ENCODE data around the gene ZDHHC5. TPM values are rescaled to one million over a fixed set of nuclear protein-coding genes. Genes with fewer than 3 reads are reported as not detected.
"Not testable (repeated sequence)": the region's sequence is repeated elsewhere in the genome, so short reads cannot be mapped to it uniquely, and the experiment has no call there.

Gene ZDHHC5
- total RNA-seq, 4 donors from 2014 or later, result 44.1 to 61.5 (median 50.7) TPM

- TF ChIP-seq, protein P1, sequence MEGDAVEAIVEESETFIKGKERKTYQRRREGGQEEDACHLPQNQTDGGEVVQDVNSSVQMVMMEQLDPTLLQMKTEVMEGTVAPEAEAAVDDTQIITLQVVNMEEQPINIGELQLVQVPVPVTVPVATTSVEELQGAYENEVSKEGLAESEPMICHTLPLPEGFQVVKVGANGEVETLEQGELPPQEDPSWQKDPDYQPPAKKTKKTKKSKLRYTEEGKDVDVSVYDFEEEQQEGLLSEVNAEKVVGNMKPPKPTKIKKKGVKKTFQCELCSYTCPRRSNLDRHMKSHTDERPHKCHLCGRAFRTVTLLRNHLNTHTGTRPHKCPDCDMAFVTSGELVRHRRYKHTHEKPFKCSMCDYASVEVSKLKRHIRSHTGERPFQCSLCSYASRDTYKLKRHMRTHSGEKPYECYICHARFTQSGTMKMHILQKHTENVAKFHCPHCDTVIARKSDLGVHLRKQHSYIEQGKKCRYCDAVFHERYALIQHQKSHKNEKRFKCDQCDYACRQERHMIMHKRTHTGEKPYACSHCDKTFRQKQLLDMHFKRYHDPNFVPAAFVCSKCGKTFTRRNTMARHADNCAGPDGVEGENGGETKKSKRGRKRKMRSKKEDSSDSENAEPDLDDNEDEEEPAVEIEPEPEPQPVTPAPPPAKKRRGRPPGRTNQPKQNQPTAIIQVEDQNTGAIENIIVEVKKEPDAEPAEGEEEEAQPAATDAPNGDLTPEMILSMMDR (IDR thresholded peaks at IDR 0.05), result no peak
- DNase-seq (ENCODE audit: low spot score), result no peak
- ATAC-seq (ENCODE audit: low FRiP score), result peak; percentile 19
These were observed 494 bp downstream of the ZDHHC5 start for GRCh38 chr11:57668434-57668782.

- DNase-seq (ENCODE audit: low spot score) (no peak), ATAC-seq (ENCODE audit: low FRiP score) (no peak)
- TF ChIP-seq, protein P1 (IDR thresholded peaks at IDR 0.05), result no peak
These were observed 6.3 kb downstream of the ZDHHC5 start for GRCh38 chr11:57674251-57674650.

DNA sequence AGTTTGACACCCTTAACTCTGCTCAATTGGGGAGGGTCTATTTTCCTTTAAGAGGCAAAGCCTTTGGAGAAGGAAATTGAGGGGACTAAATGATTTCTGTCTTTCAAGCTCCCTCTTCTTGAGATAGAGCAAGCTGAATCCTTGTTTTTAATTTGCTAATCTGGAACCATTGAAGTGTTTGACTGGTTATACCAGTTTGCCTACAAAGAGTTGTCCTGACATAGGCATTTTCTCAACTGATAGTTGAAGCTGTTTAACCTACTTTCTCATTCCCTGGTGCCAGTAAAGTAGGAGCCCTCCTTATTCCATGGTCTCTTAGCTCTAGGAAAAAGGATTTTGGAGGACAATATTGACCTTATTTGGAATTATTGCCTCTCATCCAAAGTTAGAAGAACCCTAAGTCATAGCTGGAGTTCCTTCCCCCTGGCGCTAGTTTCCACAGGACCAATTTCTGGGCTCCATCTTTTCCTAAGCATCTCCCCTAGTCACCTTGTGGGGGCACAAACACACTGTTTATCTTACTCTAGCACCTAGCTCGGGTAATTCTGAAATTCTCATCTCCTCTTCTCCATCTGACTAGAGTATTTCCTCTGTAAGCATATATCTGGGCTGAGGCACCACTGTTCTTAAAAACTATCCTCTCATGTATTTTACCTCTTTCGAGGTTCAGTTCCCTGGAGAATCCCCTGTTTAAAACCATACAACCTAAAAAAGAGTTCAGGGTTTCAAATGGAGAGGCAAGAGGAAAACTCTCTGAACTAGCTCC lies 7.4 kb downstream of the ZDHHC5 start:
- DNase-seq (ENCODE audit: low spot score) (no peak), ATAC-seq (ENCODE audit: low FRiP score) (no peak)
- TF ChIP-seq, protein P1 (IDR thresholded peaks at IDR 0.05), result no peak

GRCh38 chr11:57679396-57679795 lies 11.5 kb downstream of the ZDHHC5 start:
- ATAC-seq (ENCODE audit: low FRiP score) (peak; percentile 34), DNase-seq (ENCODE audit: low spot score) (no peak)
- TF ChIP-seq, protein P1 (IDR thresholded peaks at IDR 0.05), result no peak

GRCh38 chr11:57680552-57680874 lies 12.6 kb downstream of the ZDHHC5 start:
- DNase-seq (ENCODE audit: low spot score), result no peak
- TF ChIP-seq, protein P1 (IDR thresholded peaks at IDR 0.05), result no peak
- ATAC-seq (ENCODE audit: low FRiP score), result no peak

DNA sequence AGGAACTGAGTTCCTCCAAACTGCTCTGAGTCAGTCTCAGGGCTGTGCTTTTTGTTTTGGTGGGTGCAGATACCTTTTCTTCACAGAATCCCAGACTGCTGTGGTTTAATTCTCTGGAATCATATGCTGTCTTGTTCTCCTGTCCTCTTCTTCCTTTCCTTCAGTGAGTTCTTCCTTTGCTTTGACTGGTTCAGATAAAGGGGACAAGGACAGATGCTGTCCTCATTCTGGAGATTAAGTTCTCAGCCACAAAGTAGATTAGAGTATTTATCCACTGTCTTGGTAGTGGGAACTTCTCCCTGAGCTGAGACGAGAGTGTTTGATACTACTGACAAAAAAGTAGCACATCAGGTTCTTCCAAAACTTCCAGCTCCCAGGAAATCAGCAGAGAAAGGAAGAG lies 13.3 kb downstream of the ZDHHC5 start:
- no peak for DNase-seq (ENCODE audit: low spot score)
- TF ChIP-seq, protein P1 (IDR thresholded peaks at IDR 0.05), result no peak
- ATAC-seq (ENCODE audit: low FRiP score), result no peak

- not testable (repeated sequence) for ATAC-seq (ENCODE audit: low FRiP score); DNase-seq (ENCODE audit: low spot score)
These were observed 22.6 kb downstream of the ZDHHC5 start for GRCh38 chr11:57690474-57690873.
